Thymus (tissue), 11 donors: ENCODE results near the gene EFNB1. TPM values are rescaled to one million over a fixed set of nuclear protein-coding genes. Genes with fewer than 3 reads are reported as not detected.

ENCODE experiments used
- DNase-seq, 9 donors: peaks; one replicate each; pipeline ENCODE4 v3.0.0-alpha.2; 2013; ENCODE audit warnings: low spot score in 9 of 9, low read depth in 6 of 9, missing footprints in 1 of 9
- H3K27ac ChIP-seq, 2 donors: one replicate each; pipeline ENCODE4 v1.5.1; 2013; ENCODE audit warnings: control low read depth in 1 of 2, low read depth in 1 of 2, low read length in 1 of 2, mild to moderate bottlenecking in 1 of 2, moderate library complexity in 1 of 2
- H3K27me3 ChIP-seq, 2 donors: one replicate each; pipeline ENCODE4 v1.5.1; 2013; ENCODE audit warnings: low read length in 1 of 2; ENCODE audit not compliant: control insufficient read depth in 2 of 2, insufficient read depth in 1 of 2
- H3K36me3 ChIP-seq, 2 donors: one replicate each; pipeline ENCODE4 v1.5.1; 2013; ENCODE audit warnings: low read length in 1 of 2, mild to moderate bottlenecking in 1 of 2, moderate library complexity in 1 of 2; ENCODE audit not compliant: control insufficient read depth in 2 of 2, insufficient read depth in 2 of 2
- H3K4me1 ChIP-seq, 2 donors: one replicate each; pipeline ENCODE4 v1.5.1; 2013; ENCODE audit warnings: low read length in 2 of 2; ENCODE audit not compliant: control insufficient read depth in 2 of 2, insufficient read depth in 2 of 2
- H3K4me3 ChIP-seq, 2 donors: one replicate each; pipeline ENCODE4 v1.5.1; 2013; ENCODE audit warnings: low read length in 2 of 2, control low read depth in 1 of 2, mild to moderate bottlenecking in 1 of 2
- H3K9me3 ChIP-seq, 2 donors: one replicate each; pipeline ENCODE4 v1.5.1; 2013; ENCODE audit warnings: low read length in 1 of 2, mild to moderate bottlenecking in 1 of 2; ENCODE audit not compliant: control insufficient read depth in 2 of 2, insufficient read depth in 1 of 2
- WGBS: extraction: QIAGEN DNeasy Blood & Tissue Kit; methylation state at CpG from one replicate; pipeline ENCODE4 v1.1.7; 2013; 5-methylcytosine and 5-hydroxymethylcytosine counted together
- polyA plus RNA-seq: library from polyadenylated mRNA; stranded (reverse); fragments of 200-250 nt; gene quantifications from one replicate; pipeline ENCODE4 v1.2.3, GENCODE V29; 2013
- total RNA-seq: library from RNA; stranded (reverse); fragments of 120-200 nt; gene quantifications from one replicate; pipeline ENCODE4 v1.2.4, GENCODE V29; 2013
- donor health status: healthy.

Gene EFNB1
- total and polyA plus RNA-seq, 2 donors, result 13.2 to 14.5 TPM

- Histone ChIP-seq H3K4me3 (no peak overlapping the region), H3K4me1 (peaks cover 0 to 2% of the 10 kb centered on the region in 2 donors), H3K27ac (no peak overlapping the region), H3K27me3 (peaks cover 0 to 3% of the 10 kb centered on the region in 2 donors), H3K36me3 (peaks cover 6 to 15% of the 10 kb centered on the region in 2 donors), H3K9me3 (no peaks in the 10 kb centered on the region)
- DNase-seq, result no peak
- 94% methylated on average over 3 of the region's 3 CpGs for WGBS
These were observed 8.3 kb downstream of the EFNB1 start for GRCh38 chrX:68837119-68837518.

GRCh38 chrX:68838571-68838910 lies 9.7 kb downstream of the EFNB1 start:
- Histone ChIP-seq H3K9me3 (no peaks in the 10 kb centered on the region), H3K27me3 (no peaks in the 10 kb centered on the region), H3K27ac (no peak overlapping the region), H3K36me3 (peaks cover 6 to 15% of the 10 kb centered on the region in 2 donors), H3K4me1 (no peaks in the 10 kb centered on the region), H3K4me3 (no peak overlapping the region)
- WGBS, result 98% methylated on average over 8 of the region's 8 CpGs
- no peak for DNase-seq

- WGBS, result 95% methylated on average over 4 of the region's 4 CpGs
- Histone ChIP-seq H3K4me1 (no peaks in the 10 kb centered on the region), H3K4me3 (no peak overlapping the region), H3K27me3 (no peaks in the 10 kb centered on the region), H3K9me3 (no peaks in the 10 kb centered on the region), H3K27ac (no peak overlapping the region), H3K36me3 (peaks cover 6 to 15% of the 10 kb centered on the region in 2 donors)
- no peak for DNase-seq
These were observed 10.9 kb downstream of the EFNB1 start for GRCh38 chrX:68839771-68840170.

DNA sequence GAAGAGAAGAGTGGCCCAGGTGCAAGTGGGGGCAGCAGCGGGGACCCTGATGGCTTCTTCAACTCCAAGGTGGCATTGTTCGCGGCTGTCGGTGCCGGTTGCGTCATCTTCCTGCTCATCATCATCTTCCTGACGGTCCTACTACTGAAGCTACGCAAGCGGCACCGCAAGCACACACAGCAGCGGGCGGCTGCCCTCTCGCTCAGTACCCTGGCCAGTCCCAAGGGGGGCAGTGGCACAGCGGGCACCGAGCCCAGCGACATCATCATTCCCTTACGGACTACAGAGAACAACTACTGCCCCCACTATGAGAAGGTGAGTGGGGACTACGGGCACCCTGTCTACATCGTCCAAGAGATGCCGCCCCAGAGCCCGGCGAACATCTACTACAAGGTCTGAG lies 11.4 kb downstream of the EFNB1 start:
- no peak for DNase-seq
- 98% methylated on average over 22 of the region's 22 CpGs for WGBS

DNA sequence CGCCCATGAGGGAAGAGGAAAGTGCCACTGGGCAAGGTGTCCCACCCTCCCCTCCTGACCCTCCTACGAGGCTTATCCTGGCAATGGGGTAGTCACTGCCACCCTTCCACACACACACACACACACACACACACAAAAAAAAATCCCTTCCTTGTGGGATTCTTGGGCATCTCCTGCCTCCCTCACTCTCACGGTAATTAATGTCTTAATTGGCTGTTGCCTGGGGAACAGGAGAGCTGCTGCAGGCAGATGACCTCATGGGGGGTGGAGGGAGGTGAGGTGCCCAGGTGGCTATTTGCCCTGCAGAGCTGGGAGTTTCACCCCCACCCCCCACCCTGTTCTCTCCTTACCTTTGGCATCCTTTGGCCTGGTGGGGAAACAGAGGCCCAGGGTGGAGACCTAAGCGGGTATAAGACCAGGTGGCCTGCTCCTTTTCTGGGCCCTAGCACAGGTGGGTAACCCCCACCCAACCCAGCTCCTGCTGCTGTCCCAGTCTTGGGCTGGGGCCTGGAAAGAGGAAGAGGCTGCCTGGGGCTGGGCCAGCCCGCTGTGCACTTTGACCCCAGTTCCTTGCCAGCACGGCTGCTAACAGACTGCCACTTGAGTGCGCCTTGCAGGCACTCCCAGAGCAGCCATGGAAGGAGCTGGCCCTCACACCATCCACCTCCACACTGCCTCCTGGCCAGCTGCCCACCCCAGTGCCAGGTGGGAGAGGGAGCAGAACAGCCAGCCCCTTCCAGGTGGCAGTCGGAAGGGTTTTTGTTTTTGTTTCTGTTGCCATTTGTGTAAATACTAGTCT lies 12.6 kb downstream of the EFNB1 start:
- DNase-seq, result no peak

More for the DNA sequence above, 11.4 kb downstream of the EFNB1 start:
- H3K9me3 ChIP-seq, result no peaks in the 10 kb centered on the region
- H3K27me3 ChIP-seq, result no peaks in the 10 kb centered on the region
- H3K27ac ChIP-seq, result no peak overlapping the region
- no peak overlapping the region for H3K4me3 ChIP-seq
- no peaks in the 10 kb centered on the region for H3K4me1 ChIP-seq
- H3K36me3 ChIP-seq, result peaks cover 6 to 15% of the 10 kb centered on the region in 2 donors

GRCh38 chrX:68842351-68842750 lies 13.5 kb downstream of the EFNB1 start:
- H3K27me3 ChIP-seq, result no peaks in the 10 kb centered on the region
- WGBS, result 94% methylated on average over 2 of the region's 2 CpGs
- H3K9me3 ChIP-seq, result no peaks in the 10 kb centered on the region
- peaks cover 6 to 15% of the 10 kb centered on the region in 2 donors for H3K36me3 ChIP-seq
- DNase-seq, result no peak
- no peak overlapping the region for H3K4me3 ChIP-seq
- no peak overlapping the region for H3K27ac ChIP-seq
- no peaks in the 10 kb centered on the region for H3K4me1 ChIP-seq

More for the DNA sequence above, 12.6 kb downstream of the EFNB1 start:
- H3K4me3 ChIP-seq, result no peak overlapping the region
- H3K9me3 ChIP-seq, result no peaks in the 10 kb centered on the region
- peaks cover 6 to 15% of the 10 kb centered on the region in 2 donors for H3K36me3 ChIP-seq
- 97% methylated on average over 8 of the region's 8 CpGs for WGBS
- no peaks in the 10 kb centered on the region for H3K27me3 ChIP-seq
- H3K4me1 ChIP-seq, result no peaks in the 10 kb centered on the region
- H3K27ac ChIP-seq, result no peak overlapping the region

GRCh38 chrX:68842781-68843581 lies 14.2 kb downstream of the EFNB1 start:
- no peak for DNase-seq
- no peak overlapping the region for H3K27ac ChIP-seq
- no peaks in the 10 kb centered on the region for H3K27me3 ChIP-seq
- H3K4me3 ChIP-seq, result no peak overlapping the region
- 71% methylated on average over 12 of the region's 12 CpGs for WGBS
- H3K36me3 ChIP-seq, result peaks cover 6 to 15% of the 10 kb centered on the region in 2 donors
- H3K9me3 ChIP-seq, result no peaks in the 10 kb centered on the region
- H3K4me1 ChIP-seq, result no peaks in the 10 kb centered on the region

DNA sequence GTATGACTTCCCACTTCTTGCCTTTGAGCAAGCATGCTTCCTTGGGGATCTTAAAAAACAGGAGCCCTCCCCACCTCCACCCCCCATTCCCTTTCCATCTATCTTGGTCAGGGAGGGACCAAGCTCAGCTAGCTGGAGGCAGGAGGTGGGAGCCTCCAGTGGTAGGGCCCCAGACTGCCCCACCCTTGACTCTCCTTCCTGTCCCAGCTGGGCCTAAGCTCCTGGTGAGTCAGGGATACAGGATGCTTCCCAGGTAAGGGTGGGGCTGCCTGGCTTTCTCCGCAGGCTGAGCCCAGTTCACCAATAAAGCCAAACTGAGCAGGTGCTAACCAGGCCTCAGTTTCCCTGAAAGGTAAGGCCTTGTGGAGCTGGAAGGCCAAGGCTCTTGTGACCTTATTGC lies 15.2 kb downstream of the EFNB1 start:
- Histone ChIP-seq H3K27me3 (no peaks in the 10 kb centered on the region), H3K27ac (no peak overlapping the region), H3K4me3 (no peak overlapping the region), H3K9me3 (no peaks in the 10 kb centered on the region), H3K4me1 (no peaks in the 10 kb centered on the region), H3K36me3 (peaks cover 6 to 15% of the 10 kb centered on the region in 2 donors)
- DNase-seq, result no peak
- 100% methylated on average over 1 of the region's 1 CpG for WGBS

- 67% methylated on average over 5 of the region's 5 CpGs for WGBS
- Histone ChIP-seq H3K9me3 (no peaks in the 10 kb centered on the region), H3K27me3 (no peaks in the 10 kb centered on the region), H3K4me3 (no peak overlapping the region), H3K36me3 (peaks cover 2 to 11% of the 10 kb centered on the region in 2 donors), H3K27ac (no peak overlapping the region), H3K4me1 (no peaks in the 10 kb centered on the region)
- DNase-seq, result no peak
These were observed 15.8 kb downstream of the EFNB1 start for GRCh38 chrX:68844581-68844980.
